ENCODE measurements around the gene OR5K1. TPM values are rescaled to one million over a fixed set of nuclear protein-coding genes. Genes with fewer than 3 reads are reported as not detected.

Gene OR5K1
- polyA plus RNA-seq, 2 of the 4 experiments (the other 2 are of a cell fraction): not detected

DNA sequence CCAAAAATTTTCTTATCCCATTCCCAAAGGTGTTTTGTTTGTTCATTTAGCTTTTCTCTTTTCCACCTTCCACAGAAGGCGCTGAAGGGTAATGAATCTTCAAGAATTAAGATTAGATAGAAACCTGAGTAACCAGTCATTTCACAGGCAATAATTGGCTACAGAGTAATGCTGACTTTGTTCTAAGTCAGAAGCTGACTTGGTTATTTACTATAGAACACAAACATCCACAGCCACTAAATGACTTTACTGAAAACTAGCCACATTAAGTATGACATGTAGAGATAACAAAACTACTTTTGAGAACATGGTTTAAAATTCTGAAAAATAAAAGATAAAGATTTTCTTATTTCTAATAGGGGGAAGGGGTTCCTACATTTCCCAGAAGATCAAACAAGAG is 51.9 kb downstream of the OR5K1 start:
- CTCF ChIA-PET: no interaction called here
- WGBS (ENCODE audit: missing lambda C conversion rate): 98% methylated on average over 1 of the region's 1 CpG
- H3K4me1 ChIP-seq: peaks cover 6% of the 10 kb centered on the region; the same call in 1 of the 3 replicates
- DNase-seq (ENCODE audit: low read depth in 1 of 2, low spot score in 1 of 2) (no peak), FAIRE-seq (no peak), ATAC-seq (no peak)
- H3K9me3 ChIP-seq: no peaks in the 10 kb centered on the region
- no peak overlapping the region for H3K4me2 ChIP-seq
- no peak overlapping the region for H3K4me3 ChIP-seq
- POLR2A ChIA-PET: no interaction called here
- H3K27ac ChIP-seq: no peak overlapping the region
- TF ChIP-seq MAX (IDR thresholded peaks at IDR 0.05): no peak
- TF ChIP-seq, protein P1, sequence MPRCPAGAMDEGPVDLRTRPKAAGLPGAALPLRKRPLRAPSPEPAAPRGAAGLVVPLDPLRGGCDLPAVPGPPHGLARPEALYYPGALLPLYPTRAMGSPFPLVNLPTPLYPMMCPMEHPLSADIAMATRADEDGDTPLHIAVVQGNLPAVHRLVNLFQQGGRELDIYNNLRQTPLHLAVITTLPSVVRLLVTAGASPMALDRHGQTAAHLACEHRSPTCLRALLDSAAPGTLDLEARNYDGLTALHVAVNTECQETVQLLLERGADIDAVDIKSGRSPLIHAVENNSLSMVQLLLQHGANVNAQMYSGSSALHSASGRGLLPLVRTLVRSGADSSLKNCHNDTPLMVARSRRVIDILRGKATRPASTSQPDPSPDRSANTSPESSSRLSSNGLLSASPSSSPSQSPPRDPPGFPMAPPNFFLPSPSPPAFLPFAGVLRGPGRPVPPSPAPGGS (IDR thresholded peaks at IDR 0.05): no peak
- no peak for TF ChIP-seq MAFK (IDR thresholded peaks at IDR 0.05; ENCODE audit: partially characterized antibody)
- TF ChIP-seq EHMT2 (IDR thresholded peaks at IDR 0.05; ENCODE audit: low read depth): no peak
- no peak for TF ChIP-seq POLR2AphosphoS2 (conservative IDR thresholded peaks at IDR 0.05; ENCODE audit: low read length)

DNA sequence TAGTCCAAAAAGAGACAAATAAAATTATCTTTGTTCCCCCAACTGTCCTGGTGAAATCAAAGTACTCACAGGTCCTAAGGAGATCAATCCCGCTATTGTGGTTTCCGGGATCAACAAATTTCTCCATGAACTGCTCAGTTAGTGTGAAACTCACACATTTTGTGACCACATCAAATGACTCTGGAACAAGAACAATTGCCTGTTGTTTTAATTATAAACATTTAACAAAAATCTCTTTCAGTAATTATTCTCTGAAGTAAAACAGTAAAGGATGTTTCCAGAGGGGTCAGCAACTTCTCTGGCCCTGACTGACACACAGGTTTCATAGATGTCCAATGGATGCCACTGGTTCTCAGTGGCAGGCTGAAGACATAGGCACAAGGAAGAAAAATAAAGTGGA is 55.8 kb downstream of the OR5K1 start:
- no peak overlapping the region for H3K27ac ChIP-seq
- H3K9me3 ChIP-seq: no peaks in the 10 kb centered on the region
- ATAC-seq (no peak), DNase-seq (ENCODE audit: low read depth in 1 of 2, low spot score in 1 of 2) (no peak), FAIRE-seq (no peak)
- peaks cover 8% of the 10 kb centered on the region; the same call in 2 of the 3 replicates for H3K4me1 ChIP-seq
- H3K4me3 ChIP-seq: no peak overlapping the region
- no peak overlapping the region for H3K4me2 ChIP-seq
- WGBS (ENCODE audit: missing lambda C conversion rate): 94% methylated on average over 2 of the region's 2 CpGs
- ChIA-PET POLR2A (no interaction called here), CTCF (no interaction called here)
- TF ChIP-seq ZFP36 (IDR thresholded peaks at IDR 0.05; ENCODE audit: borderline replicate concordance, partially characterized antibody) (no peak), MYC (IDR thresholded peaks at IDR 0.05; ENCODE audit: borderline replicate concordance, low read length) (no peak)

DNA sequence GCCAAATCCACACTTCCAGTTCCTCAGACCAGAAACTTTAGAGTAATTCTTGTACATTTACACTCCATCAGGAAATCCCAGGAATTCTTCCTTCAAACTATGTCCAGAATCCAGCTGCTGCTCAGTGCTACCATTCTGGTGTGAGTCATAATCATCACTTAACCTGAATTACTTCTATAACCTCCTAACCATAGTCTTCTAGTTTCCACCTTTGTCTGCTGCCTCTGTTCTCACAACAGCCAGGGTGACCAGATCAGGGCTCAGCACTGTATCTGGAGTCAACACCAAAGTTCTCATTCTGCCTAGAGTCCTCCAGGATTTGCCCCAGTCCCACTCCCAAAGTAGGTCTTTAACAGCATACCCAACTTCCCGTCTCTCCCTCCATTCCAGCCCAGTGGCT is 56.4 kb downstream of the OR5K1 start:
- CTCF ChIA-PET: no interaction called here
- FAIRE-seq (no peak), ATAC-seq (no peak), DNase-seq (ENCODE audit: low read depth in 1 of 2, low spot score in 1 of 2) (no peak)
- WGBS (ENCODE audit: missing lambda C conversion rate): 93% methylated on average over 1 of the region's 1 CpG
- Histone ChIP-seq H3K27ac (no peak overlapping the region), H3K4me1 (peaks cover 8% of the 10 kb centered on the region; the same call in 2 of the 3 replicates), H3K4me2 (no peak overlapping the region), H3K4me3 (no peak overlapping the region), H3K9me3 (no peaks in the 10 kb centered on the region)
- TF ChIP-seq SREBF2 (IDR thresholded peaks at IDR 0.05) (no peak), FOSL2 (IDR thresholded peaks at IDR 0.05) (no peak), FOSL2 (CRISPR knock-in tag; IDR thresholded peaks at IDR 0.05) (peak; percentile 4; the same call in 1 of the 2 replicates), CHD2 (IDR thresholded peaks at IDR 0.05; ENCODE audit: low read length, partially characterized antibody) (no peak)
- TF ChIP-seq, protein P1 (IDR thresholded peaks at IDR 0.05): no peak
- POLR2A ChIA-PET: no interaction called here

- WGBS (ENCODE audit: missing lambda C conversion rate): 2% methylated on average over 16 of the region's 16 CpGs
- no peak for FAIRE-seq
- Histone ChIP-seq H3K4me2 (peak overlapping the region; percentile 66), H3K4me1 (peaks cover 8% of the 10 kb centered on the region; the same call in 2 of the 3 replicates), H3K27ac (peak overlapping the region; percentile 95 to 97), H3K4me3 (peak overlapping the region; percentile 92), H3K9me3 (no peaks in the 10 kb centered on the region)
- CTCF ChIA-PET: interaction anchor here (0.9 to 1.2 kb wide), 3 partner anchors 15 to 73 kb away, joined by 3 read pairs; no protein-coding TSS in a partner anchor
- POLR2A ChIA-PET: interaction anchor here (1.0 to 1.4 kb wide), 3 partner anchors 37 to 758 kb away, joined by 3 to 10 read pairs (median 4); partner anchors contain the start of genes ARL6 and CPOX
- peak; percentile 77 to 78 for ATAC-seq
- peak; percentile 25 to 59 for DNase-seq (ENCODE audit: low read depth in 1 of 2, low spot score in 1 of 2)
- no peak for TF ChIP-seq POLR2AphosphoS2 (conservative IDR thresholded peaks at IDR 0.05; ENCODE audit: low read length)
- TF ChIP-seq MAFK (IDR thresholded peaks at IDR 0.05; ENCODE audit: partially characterized antibody): peak; percentile 39
- no peak for TF ChIP-seq HEYL (CRISPR knock-in tag; IDR thresholded peaks at IDR 0.05)
- TF ChIP-seq, protein P2, sequence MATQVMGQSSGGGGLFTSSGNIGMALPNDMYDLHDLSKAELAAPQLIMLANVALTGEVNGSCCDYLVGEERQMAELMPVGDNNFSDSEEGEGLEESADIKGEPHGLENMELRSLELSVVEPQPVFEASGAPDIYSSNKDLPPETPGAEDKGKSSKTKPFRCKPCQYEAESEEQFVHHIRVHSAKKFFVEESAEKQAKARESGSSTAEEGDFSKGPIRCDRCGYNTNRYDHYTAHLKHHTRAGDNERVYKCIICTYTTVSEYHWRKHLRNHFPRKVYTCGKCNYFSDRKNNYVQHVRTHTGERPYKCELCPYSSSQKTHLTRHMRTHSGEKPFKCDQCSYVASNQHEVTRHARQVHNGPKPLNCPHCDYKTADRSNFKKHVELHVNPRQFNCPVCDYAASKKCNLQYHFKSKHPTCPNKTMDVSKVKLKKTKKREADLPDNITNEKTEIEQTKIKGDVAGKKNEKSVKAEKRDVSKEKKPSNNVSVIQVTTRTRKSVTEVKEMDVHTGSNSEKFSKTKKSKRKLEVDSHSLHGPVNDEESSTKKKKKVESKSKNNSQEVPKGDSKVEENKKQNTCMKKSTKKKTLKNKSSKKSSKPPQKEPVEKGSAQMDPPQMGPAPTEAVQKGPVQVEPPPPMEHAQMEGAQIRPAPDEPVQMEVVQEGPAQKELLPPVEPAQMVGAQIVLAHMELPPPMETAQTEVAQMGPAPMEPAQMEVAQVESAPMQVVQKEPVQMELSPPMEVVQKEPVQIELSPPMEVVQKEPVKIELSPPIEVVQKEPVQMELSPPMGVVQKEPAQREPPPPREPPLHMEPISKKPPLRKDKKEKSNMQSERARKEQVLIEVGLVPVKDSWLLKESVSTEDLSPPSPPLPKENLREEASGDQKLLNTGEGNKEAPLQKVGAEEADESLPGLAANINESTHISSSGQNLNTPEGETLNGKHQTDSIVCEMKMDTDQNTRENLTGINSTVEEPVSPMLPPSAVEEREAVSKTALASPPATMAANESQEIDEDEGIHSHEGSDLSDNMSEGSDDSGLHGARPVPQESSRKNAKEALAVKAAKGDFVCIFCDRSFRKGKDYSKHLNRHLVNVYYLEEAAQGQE (IDR thresholded peaks at IDR 0.05): peak; percentile 32; the same call in 1 of the 2 replicates
Measured at GRCh38 chr3:98521897-98522543, 59.0 kb downstream of the OR5K1 start.
